Pulmonary artery endothelial cell (primary cell): Measurements from ENCODE around the gene OCEL1. TPM values are rescaled to one million over a fixed set of nuclear protein-coding genes. Genes with fewer than 3 reads are reported as not detected.
A peak's percentile ranks its signal among the peaks of the same experiment; 100 is the strongest.
"Not testable (repeated sequence)": the region's sequence is repeated elsewhere in the genome, so short reads cannot be mapped to it uniquely, and the experiment has no call there.

Experiments used
- DNase-seq: peaks from one replicate; pipeline ENCODE4 v3.0.0-alpha.2; 2011; ENCODE audit warnings: low read depth, low spot score
- total RNA-seq: library from RNA; depleted of rRNA; stranded (reverse); fragments of >200 nt; gene quantifications from 2 replicates; pipeline ENCODE4 v1.2.3, GENCODE V29; 2014

The OCEL1 gene
- total RNA-seq, 1 donor from 2014 or later, result 3.4 TPM

DNA sequence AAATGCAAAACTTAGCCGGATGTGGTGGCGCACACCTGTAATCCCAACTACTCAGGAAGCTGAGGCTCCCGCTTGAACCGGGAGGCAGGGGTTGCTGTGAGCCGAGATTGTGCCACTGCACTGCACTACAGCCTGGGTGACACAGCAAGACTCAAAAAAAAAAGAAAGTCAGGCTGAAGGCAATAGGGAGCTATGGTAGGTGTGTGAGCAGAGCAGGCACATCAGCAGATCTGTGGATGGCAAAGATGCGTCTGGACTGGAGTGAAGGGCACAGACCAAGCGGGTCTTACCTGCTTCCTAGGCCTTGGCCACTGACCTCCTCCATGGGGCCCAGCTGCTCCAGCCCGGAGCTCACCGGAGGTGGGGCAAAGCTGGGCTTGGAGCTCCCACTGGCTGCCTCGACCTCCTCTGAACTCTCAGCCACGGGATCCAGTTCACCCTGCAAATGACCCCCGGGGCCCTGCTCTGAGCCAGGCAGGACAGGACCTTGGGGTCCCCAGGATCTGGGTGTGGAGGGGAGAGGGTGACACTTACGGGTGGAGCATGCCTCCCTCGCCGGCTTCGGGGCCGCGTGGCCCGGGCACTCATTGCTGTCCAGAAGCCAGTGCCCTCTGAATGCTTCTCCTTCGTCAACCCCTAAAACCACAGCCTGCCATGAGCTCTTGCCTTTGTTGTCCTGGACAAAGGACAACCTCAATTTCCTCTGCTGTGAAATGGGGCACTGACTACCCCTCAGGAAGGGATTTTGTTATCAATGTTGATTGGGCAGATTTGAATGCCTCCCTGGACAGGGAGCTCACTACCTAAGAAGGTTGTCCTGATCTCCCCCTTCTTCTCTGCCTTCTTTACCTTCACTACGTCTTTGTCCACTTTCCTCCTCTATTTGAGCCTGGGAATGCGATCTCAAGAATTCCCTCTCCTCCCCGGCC is 38.0 kb downstream of the OCEL1 start:
- no peak for DNase-seq

GRCh38 chr19:17264641-17264979 is 38.6 kb downstream of the OCEL1 start, which contains the start of gene USHBP1:
Gene USHBP1, minus strand, starts transcription at chr19:17264745. Its CDS starts 446 bp downstream, at chr19:17264299.
- peak; percentile 40 for DNase-seq

DNA sequence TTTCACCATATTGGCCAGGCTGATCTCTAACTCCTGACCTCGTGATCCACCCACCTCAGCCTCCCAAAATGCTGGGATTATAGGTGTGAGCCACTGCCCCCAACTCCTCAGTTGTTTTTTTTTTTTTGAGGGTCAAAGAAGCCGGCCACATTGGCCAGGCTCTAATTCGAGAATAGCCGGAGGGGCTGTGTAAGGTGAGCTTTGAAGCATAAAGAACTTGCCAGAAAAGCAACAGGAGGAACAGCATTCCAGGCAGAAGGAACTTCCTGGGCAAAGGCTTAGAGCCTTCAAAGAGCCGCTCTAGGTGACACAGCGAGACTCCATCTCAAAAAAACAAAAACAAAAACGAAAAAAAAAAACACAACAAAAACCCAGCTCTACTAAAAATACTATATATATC is 40.0 kb downstream of the OCEL1 start:
- DNase-seq, result no peak

DNA sequence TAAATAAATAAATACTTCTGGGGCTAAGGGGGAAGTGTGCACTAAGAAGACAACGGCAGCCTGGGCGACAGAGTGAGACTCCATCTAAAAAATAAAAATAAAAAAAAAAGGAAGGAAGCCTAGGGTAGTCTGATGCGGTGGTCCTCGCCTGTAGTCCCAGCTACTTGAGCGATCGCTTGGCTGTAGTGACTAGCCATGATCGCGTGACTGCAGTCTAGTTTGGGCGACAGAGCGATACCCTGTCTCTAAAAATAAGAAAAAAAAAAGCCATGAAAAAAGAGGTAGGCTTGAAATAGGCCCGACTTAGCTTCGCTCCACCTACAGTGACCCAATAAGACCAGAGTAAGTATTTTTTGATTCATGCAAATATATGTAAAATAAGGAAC is 40.6 kb downstream of the OCEL1 start:
- DNase-seq, result no peak

DNA sequence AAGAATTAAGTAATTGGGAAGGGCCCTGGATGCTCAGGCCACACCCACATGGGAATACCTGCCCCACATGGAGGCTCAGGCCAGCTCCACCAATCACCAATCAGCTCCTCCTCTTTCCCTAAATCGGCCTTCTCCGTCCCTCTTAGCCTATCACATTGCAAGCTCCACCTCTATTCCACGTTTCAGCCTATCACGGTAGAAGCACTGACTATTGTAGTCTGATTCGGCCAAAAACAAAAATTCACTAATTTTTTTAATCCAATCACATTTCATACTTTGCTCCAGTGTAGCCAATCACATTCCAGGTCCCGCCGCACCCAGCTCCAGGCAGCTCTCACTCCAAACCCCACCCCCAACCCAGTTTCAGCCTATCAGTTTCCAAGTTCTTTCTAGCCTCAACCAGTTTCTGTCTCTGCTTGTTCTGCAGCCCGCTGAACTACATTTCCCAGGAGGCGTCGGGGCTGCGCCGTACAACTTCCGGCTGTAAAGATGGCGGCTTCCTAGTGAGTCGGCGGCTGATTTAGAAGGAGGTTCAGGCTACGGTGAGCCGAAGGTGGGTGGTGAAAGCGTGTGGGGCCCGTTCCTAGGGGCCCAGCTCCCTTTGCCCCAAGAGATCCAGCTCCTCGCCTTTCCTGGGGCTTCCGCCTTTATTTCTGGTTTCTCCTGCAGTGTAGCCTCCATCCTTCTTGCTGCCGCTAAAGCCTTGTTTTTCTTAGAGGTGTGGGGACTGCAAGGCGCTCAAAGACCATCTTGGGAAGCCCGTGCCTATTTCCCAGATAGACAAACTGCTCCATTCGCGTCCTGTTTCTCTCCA is 41.2 kb downstream of the OCEL1 start, which contains the start of gene BABAM1:
Gene BABAM1 (plus strand): TSS at position 469 of the 814 bp plus-strand sequence. CDS start 1,364 bp downstream, outside the sequence.
- DNase-seq, result peak; percentile 96

DNA sequence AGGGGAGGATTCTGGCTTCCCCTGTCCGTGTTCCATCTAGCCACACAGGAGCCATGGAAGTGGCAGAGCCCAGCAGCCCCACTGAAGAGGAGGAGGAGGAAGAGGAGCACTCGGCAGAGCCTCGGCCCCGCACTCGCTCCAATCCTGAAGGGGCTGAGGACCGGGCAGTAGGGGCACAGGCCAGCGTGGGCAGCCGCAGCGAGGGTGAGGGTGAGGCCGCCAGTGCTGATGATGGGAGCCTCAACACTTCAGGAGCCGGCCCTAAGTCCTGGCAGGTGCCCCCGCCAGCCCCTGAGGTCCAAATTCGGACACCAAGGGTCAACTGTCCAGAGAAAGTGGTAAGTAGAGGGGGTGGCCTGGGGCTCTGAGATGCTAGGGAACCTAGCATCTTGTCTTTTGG is 42.7 kb downstream of the OCEL1 start:
- DNase-seq, result no peak

DNA sequence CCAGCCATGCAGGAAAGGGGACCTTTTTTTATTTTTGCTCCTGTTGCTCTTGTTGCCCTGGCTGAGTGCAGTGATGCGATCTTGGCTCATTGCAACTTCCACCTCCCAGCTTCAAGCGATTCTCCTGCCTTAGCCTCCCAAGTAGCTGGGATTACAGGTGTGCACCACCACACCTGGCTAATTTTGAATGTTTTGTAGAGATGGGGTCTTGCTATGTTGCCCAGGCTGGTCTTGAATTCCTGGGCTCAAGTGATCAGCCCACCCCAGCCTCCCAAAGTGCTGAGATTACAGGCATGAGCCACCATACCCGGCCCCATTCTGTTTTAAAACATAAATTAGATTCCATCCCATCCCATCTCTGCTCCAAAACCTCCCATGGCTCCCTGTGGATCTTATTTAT is 48.9 kb downstream of the OCEL1 start:
- DNase-seq, result not testable (repeated sequence)

GRCh38 chr19:17275441-17276175 is 49.6 kb downstream of the OCEL1 start:
- DNase-seq, result no peak

Other genes with a start within 250 kb of the OCEL1 start
- gene CPAMD8, start 199.4 kb upstream of the OCEL1 start, total RNA-seq, result 0.26 and 0.28 TPM in 2 replicates
- 5.0 and 7.8 TPM in 2 replicates for gene HAUS8, start 150.8 kb upstream of the OCEL1 start, total RNA-seq
- gene MYO9B, start 150.4 kb upstream of the OCEL1 start, total RNA-seq, result 48.1 and 55.4 TPM in 2 replicates
- 19.1 and 19.3 TPM in 2 replicates for gene USE1, start 10.9 kb upstream of the OCEL1 start, total RNA-seq
- 40.4 and 45.7 TPM in 2 replicates for gene NR2F6, start 19.7 kb downstream of the OCEL1 start, total RNA-seq
- 5.0 and 5.7 TPM in 2 replicates for gene USHBP1, start 38.5 kb downstream of the OCEL1 start, total RNA-seq
- gene BABAM1, start 41.2 kb downstream of the OCEL1 start, total RNA-seq, result 126 and 150 TPM in 2 replicates
- gene ANKLE1, start 55.7 kb downstream of the OCEL1 start, total RNA-seq, result 1.3 and 3.0 TPM in 2 replicates
- 7.5 TPM in 2 replicates for gene ABHD8, start 77.2 kb downstream of the OCEL1 start, total RNA-seq
- 35.8 and 44.0 TPM in 2 replicates for gene MRPL34, start 79.6 kb downstream of the OCEL1 start, total RNA-seq
- 30.0 and 30.3 TPM in 2 replicates for gene DDA1, start 83.3 kb downstream of the OCEL1 start, total RNA-seq
- 2.0 and 4.1 TPM in 2 replicates for gene ANO8, start 108.6 kb downstream of the OCEL1 start, total RNA-seq
- 16.6 and 33.8 TPM in 2 replicates for gene GTPBP3, start 111.3 kb downstream of the OCEL1 start, total RNA-seq
- gene PLVAP, start 151.1 kb downstream of the OCEL1 start, total RNA-seq, result 0.21 and 0.46 TPM in 2 replicates
- gene CCDC194, start 168.0 kb downstream of the OCEL1 start, total RNA-seq, result 0.13 and 0.63 TPM in 2 replicates
- 161 and 210 TPM in 2 replicates for gene BST2, start 179.4 kb downstream of the OCEL1 start, total RNA-seq
- 36.1 and 43.0 TPM in 2 replicates for gene MVB12A, start 193.8 kb downstream of the OCEL1 start, total RNA-seq
- 0.04 TPM in 1 of 2 replicates, not detected in the other for gene TMEM221, start 222.4 kb downstream of the OCEL1 start, total RNA-seq
- gene NXNL1, start 234.7 kb downstream of the OCEL1 start, total RNA-seq, result not detected in 2 replicates
- 9.8 and 10.0 TPM in 2 replicates for gene SLC27A1, start 244.3 kb downstream of the OCEL1 start, total RNA-seq